Heart left ventricle (tissue), 13 donors: ENCODE results near the gene GALNT9.
A peak's percentile ranks its signal among the peaks of the same experiment; 100 is the strongest.

Experiments used
- POLR2A ChIP-seq, 2 donors: fragments of 450-650 bp; IDR thresholded peaks; one replicate each; pipeline ENCODE4 v1.6.1; 2017; ENCODE audit warnings: antibody characterized with exemption in 2 of 2, mild to moderate bottlenecking in 2 of 2, moderate library complexity in 2 of 2
- TF ChIP-seq, protein P1 (sequence below), 12 donors: fragments of 200-600 bp; sonication (generic) in 4 of 12; IDR thresholded peaks; one replicate each; pipeline versions ENCODE4 v1.5.0 to v1.8.0; 2018 to 2022; ENCODE audit warnings: antibody characterized with exemption in 12 of 12, mild to moderate bottlenecking in 5 of 12
- donor health status: ischemic (EF 13 %, LVEDD 7.1; RV severe dilation, severe dysfunction).
- donor health status: DM: no; HTN: yes; CAD: no.
- donor health status: DM: no; HTN: no; CAD: no.
- donor health status: ischemic (EF 25% LVEDD 6.9; RV normal size, moderate dysfunction).
- donor health status: ischemic (EF 25% LVEDD 5.7; RV mildly dilated, moderate dysfunction).
- donor health status: ischemic (EF 35%, LVEDD 5.7; RV mildly dilated, moderate dysfunction).
- donor health status: nonischemic (EF 11% LVEDD 7.7; RV severe dilation, severe dysfunction).
- donor health status: DM: yes; HTN: yes; CAD: no.
- donor health status: PGD.
- donor health status: ischemic (EF 29% LVEDD 5.4; RV normal size, mild dysfunction).
- donor health status: nonischemic (EF 23%, LVEDD 6.1; RV moderate dilation, normal function).

DNA sequence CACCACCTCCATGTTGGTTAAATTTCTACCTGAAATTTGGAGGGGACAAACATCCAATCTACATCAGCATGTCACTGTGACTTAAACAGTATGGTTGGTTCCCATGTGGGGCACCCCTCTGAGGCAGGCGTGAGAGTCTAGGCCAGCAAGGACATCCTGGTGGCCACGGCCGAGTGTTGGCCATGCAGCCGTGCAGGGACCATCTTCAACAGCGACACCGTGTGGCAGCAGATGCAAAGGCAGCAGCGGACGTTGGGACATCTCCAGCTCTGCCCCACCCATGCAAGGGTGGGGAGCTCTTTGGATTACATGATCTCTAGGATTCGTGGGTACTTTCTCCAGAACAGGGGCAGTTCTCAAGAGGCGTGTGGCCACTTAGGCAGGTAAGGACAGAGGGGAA, 135.3 kb downstream of the GALNT9 start:
- TF ChIP-seq POLR2A (IDR thresholded peaks at IDR 0.05): no peak
- TF ChIP-seq, protein P1, sequence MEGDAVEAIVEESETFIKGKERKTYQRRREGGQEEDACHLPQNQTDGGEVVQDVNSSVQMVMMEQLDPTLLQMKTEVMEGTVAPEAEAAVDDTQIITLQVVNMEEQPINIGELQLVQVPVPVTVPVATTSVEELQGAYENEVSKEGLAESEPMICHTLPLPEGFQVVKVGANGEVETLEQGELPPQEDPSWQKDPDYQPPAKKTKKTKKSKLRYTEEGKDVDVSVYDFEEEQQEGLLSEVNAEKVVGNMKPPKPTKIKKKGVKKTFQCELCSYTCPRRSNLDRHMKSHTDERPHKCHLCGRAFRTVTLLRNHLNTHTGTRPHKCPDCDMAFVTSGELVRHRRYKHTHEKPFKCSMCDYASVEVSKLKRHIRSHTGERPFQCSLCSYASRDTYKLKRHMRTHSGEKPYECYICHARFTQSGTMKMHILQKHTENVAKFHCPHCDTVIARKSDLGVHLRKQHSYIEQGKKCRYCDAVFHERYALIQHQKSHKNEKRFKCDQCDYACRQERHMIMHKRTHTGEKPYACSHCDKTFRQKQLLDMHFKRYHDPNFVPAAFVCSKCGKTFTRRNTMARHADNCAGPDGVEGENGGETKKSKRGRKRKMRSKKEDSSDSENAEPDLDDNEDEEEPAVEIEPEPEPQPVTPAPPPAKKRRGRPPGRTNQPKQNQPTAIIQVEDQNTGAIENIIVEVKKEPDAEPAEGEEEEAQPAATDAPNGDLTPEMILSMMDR (IDR thresholded peaks at IDR 0.05): peak in 2 of 12 donors; percentile 9 to 13
